Psoas muscle (tissue), 8 donors: Measurements from ENCODE around the gene LIN54. TPM values are rescaled to one million over a fixed set of nuclear protein-coding genes. Genes with fewer than 3 reads are reported as not detected.

Source experiments
- ATAC-seq, 4 donors: fragments of 200-7000 bp; cut with Tn5 transposase; one replicate each; pipeline ENCODE4 v1.9.1; 2020; ENCODE audit warnings: moderate library complexity in 3 of 4, mild to moderate bottlenecking in 2 of 4
- DNase-seq, 2 donors: peaks; one replicate each; pipeline ENCODE4 v3.0.0-alpha.2; 2020
- H3K27ac ChIP-seq: fragments of 200-600 bp; one replicate; pipeline ENCODE4 v1.8.0; 2022
- H3K27me3 ChIP-seq, 3 donors: fragments of 200-600 bp in 1 of 3; one replicate each; pipeline versions ENCODE4 v1.6.1 to v1.8.0; 2013 to 2022; ENCODE audit warnings: low read length in 2 of 3, mild to moderate bottlenecking in 2 of 3, moderate library complexity in 1 of 3; ENCODE audit not compliant: insufficient read depth in 3 of 3
- H3K36me3 ChIP-seq, 2 donors: fragments of 200-600 bp in 1 of 2; one replicate each; pipeline versions ENCODE4 v1.6.1 to v1.8.0; 2013 to 2022; ENCODE audit warnings: low read depth in 1 of 2, mild to moderate bottlenecking in 1 of 2, moderate library complexity in 1 of 2; ENCODE audit not compliant: insufficient read depth in 1 of 2
- H3K4me1 ChIP-seq: fragments of 200-600 bp; one replicate; pipeline ENCODE4 v1.8.0; 2022
- H3K4me3 ChIP-seq: fragments of 200-600 bp; one replicate; pipeline ENCODE4 v1.8.0; 2022; ENCODE audit warnings: mild to moderate bottlenecking
- H3K9me3 ChIP-seq: fragments of 200-600 bp; one replicate; pipeline ENCODE4 v1.8.0; 2022
- WGBS, 3 donors: extraction: QIAGEN DNeasy Blood & Tissue Kit; methylation state at CpG; one replicate each; pipeline versions ENCODE4 v1.1.6 to v1.1.7; 2013; 5-methylcytosine and 5-hydroxymethylcytosine counted together
- intact Hi-C, 2 donors: fragments of 100-400 bp; cut with DNase I; formaldehyde crosslinking; loops; one replicate each; pipeline versions ENCODE4 v1.11.0 to v1.14.2; 2022
- polyA plus RNA-seq, 3 donors: library from polyadenylated mRNA; stranded (reverse); fragments of 200-250 nt; gene quantifications; one replicate each; pipeline ENCODE4 v1.2.3, GENCODE V29; 2013
- total RNA-seq, 4 donors: library from RNA; stranded (reverse); fragmentation: NEBNext Ultra II Directional in 2 of 4; extraction: Animal tissue kit (Norgen Biotek cat#: 25700) in 2 of 4; gene quantifications; one replicate each; pipeline versions ENCODE4 v1.2.1 to v1.2.4, GENCODE V29; 2021 to 2023
- TF ChIP-seq, protein P1 (sequence below): fragments of 200-600 bp; IDR thresholded peaks from one replicate; pipeline ENCODE4 v1.8.0; 2022; ENCODE audit warnings: antibody characterized with exemption
- donor health status: healthy with polysubstance abuse.
- donor health status: DM: no; HTN: no; CAD: no; lungs with moderate emphysema.
- donor health status: Bipolar disorder and iron deficiency.
- donor health status: healthy.
- donor health status: DM: yes; HTN: yes; CAD: no.
- donor health status: DM: no; HTN: no; CAD: no.
- donor health status: DM: no; HTN: no; CAD: no.
- donor health status: DM: yes; HTN: yes; CAD: no.

LIN54 gene
- total and polyA plus RNA-seq, 7 donors, result 4.9 to 14.7 (median 8.1) TPM

GRCh38 chr4:82906469-82906868, 104.2 kb downstream of the LIN54 start:
- Histone ChIP-seq H3K27me3 (no peaks in the 10 kb centered on the region), H3K4me1 (peaks cover 9% of the 10 kb centered on the region), H3K27ac (no peak overlapping the region), H3K36me3 (peaks cover 0 to 60% of the 10 kb centered on the region in 2 donors), H3K9me3 (no peaks in the 10 kb centered on the region), H3K4me3 (no peak overlapping the region)
- 92 to 96% (median 94%) methylated on average over 3 of the region's 3 CpGs for WGBS, 3 donors
- TF ChIP-seq, protein P1, sequence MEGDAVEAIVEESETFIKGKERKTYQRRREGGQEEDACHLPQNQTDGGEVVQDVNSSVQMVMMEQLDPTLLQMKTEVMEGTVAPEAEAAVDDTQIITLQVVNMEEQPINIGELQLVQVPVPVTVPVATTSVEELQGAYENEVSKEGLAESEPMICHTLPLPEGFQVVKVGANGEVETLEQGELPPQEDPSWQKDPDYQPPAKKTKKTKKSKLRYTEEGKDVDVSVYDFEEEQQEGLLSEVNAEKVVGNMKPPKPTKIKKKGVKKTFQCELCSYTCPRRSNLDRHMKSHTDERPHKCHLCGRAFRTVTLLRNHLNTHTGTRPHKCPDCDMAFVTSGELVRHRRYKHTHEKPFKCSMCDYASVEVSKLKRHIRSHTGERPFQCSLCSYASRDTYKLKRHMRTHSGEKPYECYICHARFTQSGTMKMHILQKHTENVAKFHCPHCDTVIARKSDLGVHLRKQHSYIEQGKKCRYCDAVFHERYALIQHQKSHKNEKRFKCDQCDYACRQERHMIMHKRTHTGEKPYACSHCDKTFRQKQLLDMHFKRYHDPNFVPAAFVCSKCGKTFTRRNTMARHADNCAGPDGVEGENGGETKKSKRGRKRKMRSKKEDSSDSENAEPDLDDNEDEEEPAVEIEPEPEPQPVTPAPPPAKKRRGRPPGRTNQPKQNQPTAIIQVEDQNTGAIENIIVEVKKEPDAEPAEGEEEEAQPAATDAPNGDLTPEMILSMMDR, result no peak
- intact Hi-C loops, result no loop called here
- ATAC-seq (no peak), DNase-seq (no peak)

DNA sequence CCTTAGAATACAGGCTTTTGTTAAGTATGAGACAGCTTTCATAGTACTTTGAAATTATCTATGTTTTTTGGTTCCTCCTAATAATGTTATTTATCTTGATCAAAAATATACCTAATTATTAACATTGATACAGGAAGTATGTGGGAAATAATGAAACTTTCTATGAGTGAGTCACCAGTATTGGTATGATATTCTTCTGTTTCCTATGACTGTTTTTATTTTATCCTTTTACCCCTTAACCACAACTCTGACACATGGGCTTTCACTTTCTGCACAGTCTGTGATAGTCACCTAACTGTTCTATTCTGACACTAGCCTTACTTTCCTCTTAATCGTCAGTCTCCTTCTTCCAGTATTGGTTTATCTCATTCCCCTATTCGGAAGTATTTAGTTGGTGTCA, 105.4 kb downstream of the LIN54 start:
- H3K4me3 ChIP-seq, result no peak overlapping the region
- no peak for ATAC-seq
- TF ChIP-seq, protein P1, result no peak
- peaks cover 0 to 50% of the 10 kb centered on the region in 2 donors for H3K36me3 ChIP-seq
- intact Hi-C loops, result no loop called here
- no peaks in the 10 kb centered on the region for H3K27me3 ChIP-seq
- peaks cover 9% of the 10 kb centered on the region for H3K4me1 ChIP-seq
- no peaks in the 10 kb centered on the region for H3K9me3 ChIP-seq
- H3K27ac ChIP-seq, result no peak overlapping the region
- no peak for DNase-seq
- WGBS, 3 donors, result 87 to 90% (median 90%) methylated on average over 2 of the region's 2 CpGs

- ATAC-seq (no peak), DNase-seq (no peak)
- TF ChIP-seq, protein P1, result no peak
- intact Hi-C loops, result loop anchor here in 1 of 2 donors (5.0 kb wide), 1 partner anchor 109 kb away; the partner anchor contains the start of gene LIN54
- Histone ChIP-seq H3K4me1 (peaks cover 17% of the 10 kb centered on the region), H3K36me3 (peaks cover 0 to 35% of the 10 kb centered on the region in 2 donors), H3K4me3 (no peak overlapping the region), H3K27ac (no peak overlapping the region), H3K27me3 (no peaks in the 10 kb centered on the region), H3K9me3 (no peaks in the 10 kb centered on the region)
- 96 to 98% (median 97%) methylated on average over 5 of the region's 5 CpGs for WGBS, 3 donors
Observed at GRCh38 chr4:82903737-82904136, 106.9 kb downstream of the LIN54 start.

DNA sequence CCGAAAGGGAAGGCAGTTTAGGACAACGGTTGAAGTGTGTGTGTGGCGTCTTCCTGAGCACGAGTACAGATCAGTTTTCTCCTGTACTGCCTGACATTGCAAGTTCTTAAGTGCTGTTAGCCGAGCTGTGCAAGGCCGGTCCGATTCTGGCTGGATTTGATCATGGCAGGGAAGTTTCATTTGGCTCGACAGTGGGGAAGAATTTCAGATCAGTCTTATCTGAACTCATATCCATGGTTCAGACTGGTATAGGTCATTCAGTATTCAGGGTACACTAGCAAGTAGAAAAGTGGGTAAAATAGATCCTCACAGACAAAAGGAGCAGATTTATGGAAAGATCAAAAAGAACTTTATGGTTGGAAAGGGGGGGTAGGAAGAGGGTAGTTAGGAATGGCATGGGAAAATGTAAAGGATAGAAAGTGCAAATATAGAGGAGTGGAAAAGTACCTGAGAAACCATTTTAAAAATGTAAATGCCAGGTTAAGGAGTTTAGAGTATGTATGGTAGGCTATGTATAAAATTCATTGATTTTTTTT, 109.4 kb downstream of the LIN54 start:
- peaks cover 37% of the 10 kb centered on the region for H3K4me1 ChIP-seq
- WGBS, 3 donors, result 0% methylated on average over 8 of the region's 8 CpGs
- H3K27me3 ChIP-seq, result no peaks in the 10 kb centered on the region
- no peaks in the 10 kb centered on the region for H3K9me3 ChIP-seq
- peak overlapping the region; percentile 76 for H3K4me3 ChIP-seq
- DNase-seq (no peak), ATAC-seq (peak in 2 of 4 donors; percentile 34 to 60)
- H3K27ac ChIP-seq, result peak overlapping the region; percentile 96
- H3K36me3 ChIP-seq, result peaks cover 0 to 26% of the 10 kb centered on the region in 2 donors
- intact Hi-C loops, result loop anchor here in 1 of 2 donors (5.0 kb wide), 1 partner anchor 111 kb away; the partner anchor contains the start of gene LIN54
- TF ChIP-seq, protein P1, result no peak
